HG03439 (cell line): Measurements from ENCODE around the gene GAD2.
A peak's percentile ranks its signal among the peaks of the same experiment; 100 is the strongest.

ENCODE experiments used
- ATAC-seq: cut with Tn5 transposase; IDR thresholded peaks from one replicate; pipeline ENCODE4 v1.9.1; 2021; ENCODE audit warnings: mild to moderate bottlenecking, moderate library complexity; ENCODE audit not compliant: unreplicated experiment

The GAD2 gene

DNA sequence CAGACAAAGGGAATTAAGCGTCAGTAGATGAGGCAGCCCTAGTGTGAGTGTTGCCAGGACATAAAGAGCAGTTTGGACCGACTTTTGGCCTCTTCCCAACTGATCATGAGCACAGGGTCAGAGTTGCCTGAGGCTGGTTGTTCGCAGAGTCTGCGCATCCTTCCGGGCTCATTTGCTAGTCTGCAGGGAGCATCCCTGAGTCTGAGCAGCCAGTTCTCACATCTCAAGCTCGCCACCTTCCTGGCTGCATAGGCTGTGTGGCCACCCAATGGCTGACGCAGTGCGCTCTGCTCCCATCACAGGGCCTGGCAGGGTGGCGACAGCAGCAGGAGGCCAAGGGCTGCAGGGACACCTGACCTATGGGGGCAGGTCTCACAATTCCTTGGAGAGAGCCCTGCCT, 5.0 kb downstream of the GAD2 start:
- ATAC-seq = no peak

- ATAC-seq = no peak
These were observed 6.0 kb downstream of the GAD2 start for GRCh38 chr10:26222563-26222962.

GRCh38 chr10:26225322-26225721, 8.7 kb downstream of the GAD2 start:
- ATAC-seq = no peak

- no peak for ATAC-seq
These were observed 11.2 kb downstream of the GAD2 start for GRCh38 chr10:26227786-26228185.

GRCh38 chr10:26232174-26232573, 15.6 kb downstream of the GAD2 start:
- ATAC-seq = no peak

DNA sequence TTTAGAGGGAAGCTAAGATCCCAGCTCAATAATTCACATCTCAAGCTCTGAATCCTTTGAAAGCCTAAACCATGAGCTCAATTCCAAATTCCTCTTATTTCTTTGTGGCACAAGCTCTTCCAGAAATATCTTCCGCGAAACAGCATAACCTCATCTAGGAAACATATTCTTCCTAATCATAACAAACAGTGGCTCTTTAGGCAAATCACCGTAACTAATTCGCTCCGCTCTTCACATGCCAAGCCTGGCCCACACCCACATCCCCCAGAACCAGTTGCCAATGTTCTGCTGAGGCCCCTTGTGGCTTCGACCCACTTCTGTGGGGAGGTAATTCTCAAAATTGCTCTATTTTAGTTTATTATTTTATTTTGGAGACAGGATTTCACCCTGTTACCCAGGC, 19.2 kb downstream of the GAD2 start:
- no peak for ATAC-seq

- ATAC-seq = no peak
These were observed 21.8 kb downstream of the GAD2 start for GRCh38 chr10:26238378-26238777.

GRCh38 chr10:26242706-26243350, 26.3 kb downstream of the GAD2 start:
- ATAC-seq = no peak

GRCh38 chr10:26243351-26243720, 26.8 kb downstream of the GAD2 start:
- ATAC-seq = no peak

DNA sequence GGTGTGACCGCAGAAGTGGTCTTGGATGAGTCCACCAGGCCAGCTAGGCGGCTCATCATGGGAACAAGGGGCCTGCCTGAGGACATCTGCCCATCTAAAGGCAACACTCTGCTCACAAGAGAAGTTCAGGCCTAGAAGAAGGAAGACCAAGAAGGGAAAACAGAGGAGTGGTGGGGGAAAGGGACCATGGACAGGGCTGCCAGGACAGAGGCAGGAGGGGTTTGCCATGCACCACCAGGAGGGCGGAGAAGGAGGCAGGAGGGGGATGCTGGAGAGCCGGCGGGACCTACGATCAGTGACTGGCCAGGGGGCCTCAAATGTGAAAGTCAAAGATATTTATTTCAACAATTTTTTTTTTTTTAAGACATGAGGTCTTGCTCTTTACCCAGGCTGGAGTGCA, 33.1 kb downstream of the GAD2 start:
- ATAC-seq = no peak

- no peak for ATAC-seq
These were observed 35.4 kb downstream of the GAD2 start for GRCh38 chr10:26251925-26252324.

DNA sequence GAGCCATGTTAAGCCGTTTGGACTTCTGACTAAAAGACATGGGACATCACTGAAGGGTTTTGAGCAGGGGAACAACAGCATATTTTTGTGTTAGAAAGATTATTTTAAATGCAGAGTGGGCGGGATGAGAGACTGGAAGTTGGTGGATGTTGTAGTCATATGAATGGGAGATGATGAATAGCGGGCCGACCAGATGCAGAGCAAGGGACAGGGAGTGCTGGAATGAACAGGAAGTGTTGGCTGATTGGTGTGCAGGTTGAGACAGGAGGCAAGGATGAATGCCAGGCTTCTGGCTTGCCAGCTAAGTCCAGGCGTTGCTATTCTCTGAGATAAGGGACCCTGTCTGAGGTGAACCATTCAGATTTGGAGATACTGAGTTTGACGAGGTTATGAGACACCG, 38.0 kb downstream of the GAD2 start:
- ATAC-seq = no peak

- no peak for ATAC-seq
These were observed 42.8 kb downstream of the GAD2 start for GRCh38 chr10:26259341-26259740.

- no peak for ATAC-seq
These were observed 53.2 kb downstream of the GAD2 start for GRCh38 chr10:26269754-26270153.

DNA sequence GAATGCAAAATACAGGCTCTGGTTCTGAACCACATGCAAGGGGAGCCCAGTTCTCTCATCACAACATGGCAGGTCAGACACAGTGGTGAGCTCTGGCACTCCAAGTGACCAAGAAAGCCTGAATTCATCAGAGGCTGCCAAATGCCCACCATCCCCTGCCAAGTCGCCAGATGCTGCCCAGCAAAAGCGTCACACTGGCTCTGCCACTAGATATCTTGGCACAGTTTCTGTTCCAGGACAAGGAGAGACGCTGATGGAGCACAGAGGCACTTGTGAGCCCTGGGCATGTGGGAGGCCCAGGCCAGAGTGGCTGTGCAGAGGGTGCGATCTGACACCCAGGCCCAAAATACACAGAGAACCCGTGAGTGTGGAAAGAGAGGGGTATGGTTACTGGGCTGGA, 57.8 kb downstream of the GAD2 start:
- ATAC-seq = no peak

DNA sequence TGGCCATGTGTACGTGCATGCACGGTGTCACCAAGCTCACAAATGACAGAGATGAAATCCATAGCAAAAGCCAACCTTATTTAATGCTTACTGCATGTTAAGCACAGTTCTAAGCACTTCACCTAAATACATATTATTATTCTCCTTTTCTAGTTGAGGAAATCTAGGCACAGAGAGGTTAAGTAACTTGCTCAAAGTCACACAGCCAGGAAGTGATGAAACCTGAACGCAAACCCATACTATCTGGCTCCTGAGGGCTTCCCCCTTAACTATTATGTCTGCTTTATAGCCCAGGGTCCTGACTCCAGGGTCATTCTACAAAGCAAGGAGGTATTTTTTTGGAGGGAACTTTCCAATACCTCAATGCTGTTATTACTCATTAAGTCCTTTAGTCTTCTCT, 61.7 kb downstream of the GAD2 start:
- ATAC-seq = no peak

GRCh38 chr10:26290236-26290635, 73.7 kb downstream of the GAD2 start:
- no peak for ATAC-seq

GRCh38 chr10:26291721-26292480, 75.3 kb downstream of the GAD2 start:
- ATAC-seq = no peak

- no peak for ATAC-seq
These were observed 79.8 kb downstream of the GAD2 start for GRCh38 chr10:26296360-26296759.

DNA sequence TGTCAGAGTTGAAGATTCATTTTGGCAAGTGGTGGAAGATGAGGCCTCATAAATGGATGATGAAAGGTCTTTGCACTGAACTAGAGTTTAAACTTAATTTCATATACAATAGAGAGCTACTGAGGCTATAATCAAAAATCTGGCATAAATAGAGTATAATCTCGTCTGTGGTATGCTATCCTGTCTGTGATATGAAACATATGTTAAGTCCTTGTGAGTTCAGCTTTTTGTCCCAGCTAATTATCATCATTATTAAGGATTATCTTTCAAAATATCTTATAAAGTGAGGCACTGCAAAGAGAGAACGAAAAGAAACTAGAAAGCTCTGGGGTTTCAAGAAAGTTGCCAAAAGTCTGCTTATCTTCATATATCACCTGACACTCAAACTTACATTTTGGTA, 83.4 kb downstream of the GAD2 start:
- ATAC-seq = no peak

GRCh38 chr10:26303366-26303765, 86.8 kb downstream of the GAD2 start:
- ATAC-seq = no peak

DNA sequence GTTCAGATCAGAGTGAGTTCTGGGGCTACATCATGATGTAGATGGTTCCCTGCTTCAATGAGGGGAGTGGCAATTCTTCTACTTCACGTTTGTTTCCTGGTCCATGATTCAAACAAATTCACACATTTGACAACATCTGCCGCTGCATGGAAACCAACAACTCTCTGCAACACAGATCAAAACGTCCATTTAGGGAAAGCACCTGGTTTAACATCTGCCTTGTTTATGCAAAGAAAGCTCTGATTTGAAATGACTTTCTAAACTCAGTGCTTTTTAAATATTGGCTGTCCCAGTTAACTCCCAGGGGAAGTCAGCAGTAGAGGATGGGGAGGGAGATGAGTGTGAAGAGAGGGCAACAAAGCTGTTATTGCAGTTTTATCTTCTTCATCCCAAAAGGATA, 93.8 kb downstream of the GAD2 start:
- peak; percentile 76 for ATAC-seq
